ENCODE data around the gene NCOA3.

Gene NCOA3

GRCh38 chr20:47598911-47599744, 97.4 kb downstream of the NCOA3 start:
- no peak for DNase-seq (ENCODE audit: low spot score)

- DNase-seq (ENCODE audit: low spot score) = no peak
Measured at GRCh38 chr20:47600967-47601547, 99.4 kb downstream of the NCOA3 start.

GRCh38 chr20:47603260-47603659, 101.6 kb downstream of the NCOA3 start:
- no peak for DNase-seq (ENCODE audit: low spot score)

- no peak for DNase-seq (ENCODE audit: low spot score)
Measured at GRCh38 chr20:47605673-47606413, 104.2 kb downstream of the NCOA3 start.

GRCh38 chr20:47606414-47606982, 104.8 kb downstream of the NCOA3 start:
- DNase-seq (ENCODE audit: low spot score) = no peak

GRCh38 chr20:47606983-47607613, 105.4 kb downstream of the NCOA3 start:
- peak; percentile 48 for DNase-seq (ENCODE audit: low spot score)

GRCh38 chr20:47609001-47609400, 107.3 kb downstream of the NCOA3 start:
- no peak for DNase-seq (ENCODE audit: low spot score)

- DNase-seq (ENCODE audit: low spot score) = peak; percentile 46
Measured at GRCh38 chr20:47610247-47610944, 108.7 kb downstream of the NCOA3 start.

- DNase-seq (ENCODE audit: low spot score) = no peak
Measured at GRCh38 chr20:47610945-47611250, 109.2 kb downstream of the NCOA3 start.

- DNase-seq (ENCODE audit: low spot score) = no peak
Measured at GRCh38 chr20:47611785-47612184, 110.1 kb downstream of the NCOA3 start.

GRCh38 chr20:47612670-47613069, 111.0 kb downstream of the NCOA3 start:
- no peak for DNase-seq (ENCODE audit: low spot score)

GRCh38 chr20:47614703-47615309, 113.1 kb downstream of the NCOA3 start:
- no peak for DNase-seq (ENCODE audit: low spot score)

GRCh38 chr20:47618479-47618878, 116.8 kb downstream of the NCOA3 start:
- DNase-seq (ENCODE audit: low spot score) = no peak

- DNase-seq (ENCODE audit: low spot score) = peak; percentile 79
Measured at GRCh38 chr20:47620808-47621805, 119.4 kb downstream of the NCOA3 start.

- DNase-seq (ENCODE audit: low spot score) = no peak
Measured at GRCh38 chr20:47622118-47622665, 120.5 kb downstream of the NCOA3 start.

GRCh38 chr20:47623206-47623605, 121.5 kb downstream of the NCOA3 start:
- DNase-seq (ENCODE audit: low spot score) = no peak

GRCh38 chr20:47627540-47627939, 125.9 kb downstream of the NCOA3 start:
- no peak for DNase-seq (ENCODE audit: low spot score)

- no peak for DNase-seq (ENCODE audit: low spot score)
Measured at GRCh38 chr20:47629907-47630306, 128.2 kb downstream of the NCOA3 start.

- no peak for DNase-seq (ENCODE audit: low spot score)
Measured at GRCh38 chr20:47631078-47631477, 129.4 kb downstream of the NCOA3 start.

- no peak for DNase-seq (ENCODE audit: low spot score)
Measured at GRCh38 chr20:47635256-47635655, 133.6 kb downstream of the NCOA3 start.
